ENCODE results near the gene SBNO2.
"Not testable (repeated sequence)": the region's sequence is repeated elsewhere in the genome, so short reads cannot be mapped to it uniquely, and the experiment has no call there.

SBNO2 gene

DNA sequence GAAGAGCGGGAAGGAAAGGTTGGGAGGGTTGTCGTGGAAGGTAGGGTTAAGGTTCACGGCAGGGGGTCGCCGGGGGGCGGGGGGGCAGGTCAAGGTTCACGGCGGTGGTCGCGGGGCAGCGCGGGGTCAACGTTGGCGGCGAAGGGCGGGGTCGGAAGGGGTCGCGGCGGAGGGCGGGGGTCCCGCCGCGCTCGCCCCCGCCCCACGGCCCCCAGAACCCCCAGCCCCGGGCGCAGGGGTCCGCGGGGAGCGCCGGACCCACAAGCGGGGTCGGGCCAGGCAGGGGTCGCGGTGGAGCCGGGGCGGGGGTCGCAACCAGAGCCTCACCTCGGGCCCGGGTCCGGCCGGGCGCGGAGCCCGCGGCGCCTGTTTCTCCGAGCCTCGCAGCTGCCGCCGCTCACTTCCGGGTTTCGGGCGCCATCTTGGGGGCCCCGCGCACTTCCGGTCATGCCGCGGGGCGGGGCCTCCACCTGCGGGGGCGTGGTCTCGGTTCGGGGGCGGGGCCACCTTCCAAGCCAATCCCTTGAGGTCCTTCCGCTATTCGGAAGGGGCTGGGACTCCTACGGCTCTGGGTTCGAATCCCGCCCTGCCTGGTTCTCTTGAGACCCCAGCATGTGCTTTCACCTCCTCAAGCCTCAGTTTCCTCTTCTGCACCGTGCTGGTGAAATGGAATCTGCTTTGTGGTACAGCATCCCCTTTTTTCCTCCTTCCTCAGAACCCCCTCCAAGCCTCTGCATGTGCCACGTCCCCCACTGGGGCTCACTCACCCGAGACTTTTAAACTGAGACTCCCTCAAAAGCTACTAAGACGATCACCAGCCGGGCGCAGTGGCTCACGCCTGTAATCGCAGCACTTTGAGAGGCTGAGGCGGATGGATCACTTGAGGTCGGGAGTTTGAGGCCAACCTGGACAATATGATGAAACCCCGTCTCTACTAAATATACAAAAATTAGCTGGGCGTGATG, at the start of gene SBNO2:
Gene SBNO2, minus strand, starts transcription at position 424 of the 965 bp plus-strand sequence. CDS start 19,992 bp downstream, outside the sequence.
- DNase-seq, result peak; percentile 96

GRCh38 chr19:1223018-1223855, 49.2 kb upstream of the SBNO2 start:
- DNase-seq, result no peak

DNA sequence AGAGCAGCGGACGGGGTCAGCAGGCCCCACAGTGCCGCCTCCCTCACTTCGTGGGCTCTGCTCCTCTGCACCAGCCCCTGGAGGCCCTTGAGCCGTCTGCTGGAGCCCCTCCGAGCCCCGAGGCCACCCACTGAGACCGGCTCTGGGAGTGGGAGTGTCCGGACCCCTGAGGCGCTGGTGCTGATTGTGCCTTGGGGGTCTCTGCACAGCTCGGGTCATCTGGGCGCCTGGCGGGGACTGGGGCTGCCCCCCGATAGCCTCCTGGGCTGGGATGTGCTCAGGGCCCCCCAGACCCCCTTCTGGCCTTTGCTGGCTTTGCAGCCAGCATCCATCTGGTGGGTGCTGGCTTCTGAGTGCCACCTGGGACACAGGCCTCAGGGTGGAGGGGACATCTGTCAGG, 48.3 kb upstream of the SBNO2 start:
- DNase-seq, result no peak

DNA sequence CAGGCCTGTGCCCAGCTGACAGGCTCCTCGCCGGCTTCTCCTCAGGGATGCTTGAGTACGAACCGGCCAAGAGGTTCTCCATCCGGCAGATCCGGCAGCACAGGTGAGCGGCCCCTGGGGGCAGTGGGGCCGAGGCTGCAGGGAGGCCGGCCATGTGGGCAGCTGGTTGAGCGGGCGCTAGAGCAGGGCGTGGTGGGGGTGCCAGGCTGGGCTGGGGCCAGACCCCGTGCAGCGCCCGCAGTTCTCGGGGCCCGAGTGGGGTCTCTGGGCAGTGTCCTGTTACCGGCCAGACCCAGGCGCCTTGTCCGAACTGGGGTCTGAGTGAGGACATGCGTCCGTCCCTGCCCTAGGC, 47.8 kb upstream of the SBNO2 start:
- DNase-seq, result no peak

- no peak for DNase-seq
Observed at GRCh38 chr19:1220976-1221903, 47.2 kb upstream of the SBNO2 start.

- no peak for DNase-seq
Observed at GRCh38 chr19:1220477-1220930, 46.4 kb upstream of the SBNO2 start.

- DNase-seq, result no peak
Observed at GRCh38 chr19:1219786-1220476, 45.9 kb upstream of the SBNO2 start.

GRCh38 chr19:1218751-1219567, 44.9 kb upstream of the SBNO2 start:
- no peak for DNase-seq

DNA sequence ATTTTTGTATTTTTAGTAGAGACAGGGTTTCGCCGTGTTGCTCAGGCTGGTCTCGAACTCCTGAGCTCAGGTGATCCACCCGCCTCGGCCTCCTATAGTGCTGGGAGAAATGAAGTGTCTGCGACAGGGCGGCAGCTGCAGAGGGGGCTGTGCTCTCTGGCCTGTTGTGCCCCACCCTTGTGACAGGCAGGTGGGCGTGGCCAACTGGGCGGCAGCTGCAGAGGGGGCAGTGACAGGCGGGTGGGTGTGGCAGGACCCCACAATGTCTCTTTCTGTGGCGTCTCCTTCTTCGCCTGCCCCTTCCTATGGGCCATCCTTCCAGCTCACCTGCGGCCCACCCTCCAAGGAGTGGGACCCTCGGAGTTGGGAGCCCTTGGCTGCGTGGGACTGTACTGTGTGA, 43.3 kb upstream of the SBNO2 start:
- no peak for DNase-seq

GRCh38 chr19:1216756-1217155, 42.7 kb upstream of the SBNO2 start:
- DNase-seq, result no peak

- no peak for DNase-seq
Observed at GRCh38 chr19:1214862-1215731, 41.0 kb upstream of the SBNO2 start.

- no peak for DNase-seq
Observed at GRCh38 chr19:1214299-1214861, 40.3 kb upstream of the SBNO2 start.

- peak; percentile 83 for DNase-seq
Observed at GRCh38 chr19:1213391-1214286, 39.6 kb upstream of the SBNO2 start.

GRCh38 chr19:1211494-1212234, 37.6 kb upstream of the SBNO2 start:
- DNase-seq, result no peak

DNA sequence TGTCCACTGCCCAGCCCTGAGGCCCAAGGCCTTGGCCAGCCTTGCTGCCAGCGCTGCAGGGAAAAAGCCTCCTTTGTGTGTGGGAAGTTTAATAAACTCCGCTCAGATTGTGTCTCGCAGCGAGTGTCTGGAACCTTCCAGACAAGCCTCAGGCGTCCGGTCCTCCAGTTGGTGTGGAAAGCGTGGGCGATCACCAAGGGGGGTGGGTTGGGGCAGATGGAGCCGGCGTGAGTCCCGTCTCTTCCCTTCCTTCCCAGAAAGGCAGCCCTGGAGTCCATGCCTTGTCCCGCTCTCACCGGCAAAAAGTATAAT, 36.1 kb upstream of the SBNO2 start:
- no peak for DNase-seq

GRCh38 chr19:1208830-1209229, 34.8 kb upstream of the SBNO2 start:
- DNase-seq, result not testable (repeated sequence)

GRCh38 chr19:1206864-1207450, 32.9 kb upstream of the SBNO2 start:
- peak; percentile 75 for DNase-seq

Measured in activated effector memory CD4-positive, alpha-beta T cell treated with anti-CD3 and anti-CD28 coated beads, Interleukin-2, amount 50 U/mL, for 16 hours (primary cell).